HG03432 (cell line): ENCODE data around the gene ABI3BP.

Source experiments
- ATAC-seq: cut with Tn5 transposase; IDR thresholded peaks from one replicate; pipeline ENCODE4 v1.9.1; 2021; ENCODE audit warnings: mild to moderate bottlenecking, moderate library complexity; ENCODE audit not compliant: unreplicated experiment

The ABI3BP gene

GRCh38 chr3:100844063-100844936 is 148.9 kb downstream of the ABI3BP start:
- no peak for ATAC-seq

GRCh38 chr3:100838157-100838556 is 155.1 kb downstream of the ABI3BP start:
- ATAC-seq: no peak

DNA sequence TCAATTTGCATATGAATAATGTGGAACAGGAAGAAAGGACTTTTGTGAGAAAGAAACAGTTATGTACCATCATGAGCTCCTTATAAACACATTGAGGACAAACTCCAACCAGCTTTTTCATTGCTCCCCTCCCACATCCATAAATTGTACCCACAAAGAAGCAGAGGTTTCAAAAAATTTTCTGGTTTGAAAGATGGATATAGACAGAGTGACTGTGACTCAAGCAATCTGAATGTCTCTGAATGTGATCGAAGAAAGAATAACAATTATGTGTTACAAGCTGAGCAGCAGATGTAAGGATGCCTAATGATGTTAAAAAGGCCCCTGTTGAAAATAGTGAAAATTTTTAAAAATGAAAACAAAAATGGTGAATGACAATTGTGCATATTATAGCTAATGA is 156.6 kb downstream of the ABI3BP start:
- ATAC-seq: no peak

- ATAC-seq: no peak
Measured at GRCh38 chr3:100834332-100834731, 158.9 kb downstream of the ABI3BP start.

DNA sequence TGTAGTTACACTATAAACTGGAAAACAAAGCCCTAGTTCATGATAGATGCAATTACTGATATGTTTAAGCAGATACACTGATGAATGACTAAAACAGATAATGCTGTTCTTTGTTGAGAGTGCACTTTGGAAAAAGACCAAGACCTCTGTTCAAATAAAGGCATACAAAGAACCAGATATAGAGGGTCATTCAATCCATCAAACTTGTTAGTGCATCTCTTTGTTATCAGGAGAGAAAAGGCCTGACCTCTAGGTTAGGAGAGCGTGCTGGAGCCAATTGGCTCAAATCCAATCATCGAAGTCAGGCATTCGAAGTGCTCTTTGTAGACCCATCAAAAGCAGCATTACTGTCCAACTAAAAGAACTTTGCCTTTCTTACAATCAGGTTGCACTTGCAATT is 159.7 kb downstream of the ABI3BP start:
- no peak for ATAC-seq

- no peak for ATAC-seq
Measured at GRCh38 chr3:100831629-100832028, 161.6 kb downstream of the ABI3BP start.

- no peak for ATAC-seq
Measured at GRCh38 chr3:100830931-100831330, 162.3 kb downstream of the ABI3BP start.

- ATAC-seq: no peak
Measured at GRCh38 chr3:100825574-100825973, 167.6 kb downstream of the ABI3BP start.

GRCh38 chr3:100815583-100815982 is 177.6 kb downstream of the ABI3BP start:
- no peak for ATAC-seq

- no peak for ATAC-seq
Measured at GRCh38 chr3:100813828-100814227, 179.4 kb downstream of the ABI3BP start.

DNA sequence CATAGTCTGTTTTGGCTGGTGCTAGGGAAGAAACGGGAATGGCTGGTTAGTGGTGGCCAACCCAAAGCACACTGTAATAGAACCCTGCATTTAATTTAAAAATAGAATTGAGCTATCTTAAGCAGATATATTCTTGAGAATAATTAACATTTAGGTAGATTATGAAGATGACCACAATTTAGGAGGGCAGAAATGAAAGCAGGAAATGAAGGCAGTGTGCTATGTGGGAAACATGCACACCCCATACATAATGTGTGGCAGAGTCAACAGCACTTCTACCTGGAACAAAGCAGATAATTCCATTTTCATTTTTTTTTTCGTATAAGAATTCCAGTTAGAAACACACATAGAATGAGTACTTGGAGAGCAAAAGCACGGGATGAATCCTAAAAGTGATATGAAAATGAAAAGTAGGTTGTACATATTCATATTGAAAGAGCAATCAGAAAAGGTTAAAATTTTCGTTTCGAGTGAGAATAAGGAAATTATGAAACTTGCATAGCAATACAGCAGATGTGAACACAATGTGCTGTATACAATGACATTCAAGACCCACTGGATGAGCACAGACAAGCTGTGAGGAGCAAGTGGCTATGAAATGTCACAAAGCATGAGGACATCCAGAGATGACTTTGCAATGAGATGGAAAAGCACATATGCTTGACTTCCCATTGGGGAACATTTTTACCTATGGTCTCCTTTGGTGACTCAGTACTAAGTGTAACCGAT is 181.3 kb downstream of the ABI3BP start:
- peak; percentile 66 for ATAC-seq

- ATAC-seq: no peak
Measured at GRCh38 chr3:100810671-100811070, 182.6 kb downstream of the ABI3BP start.

- no peak for ATAC-seq
Measured at GRCh38 chr3:100804631-100805030, 188.6 kb downstream of the ABI3BP start.

DNA sequence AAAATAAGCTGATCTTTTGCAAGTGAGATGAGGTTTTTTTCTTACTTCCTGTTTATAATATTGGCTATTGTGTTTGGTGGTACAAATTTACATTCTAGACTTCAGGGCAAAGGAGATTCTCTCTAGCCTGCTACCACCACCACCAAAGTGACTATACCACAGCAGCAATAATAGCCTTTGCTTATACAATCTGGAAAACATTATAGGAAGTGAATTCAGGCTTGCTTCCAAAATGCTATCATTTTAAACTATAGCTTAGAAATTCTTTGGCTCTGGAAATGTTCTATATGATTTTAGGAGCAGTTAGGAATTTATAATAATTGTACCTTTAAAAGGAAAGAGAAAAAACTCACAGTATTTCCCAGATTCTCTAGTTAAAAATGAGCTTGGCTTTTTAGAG is 189.5 kb downstream of the ABI3BP start:
- ATAC-seq: no peak

GRCh38 chr3:100802126-100802525 is 191.1 kb downstream of the ABI3BP start:
- ATAC-seq: no peak

- ATAC-seq: no peak
Measured at GRCh38 chr3:100798012-100798411, 195.2 kb downstream of the ABI3BP start.

- peak; percentile 67 for ATAC-seq
Measured at GRCh38 chr3:100796556-100796955, 196.7 kb downstream of the ABI3BP start.

DNA sequence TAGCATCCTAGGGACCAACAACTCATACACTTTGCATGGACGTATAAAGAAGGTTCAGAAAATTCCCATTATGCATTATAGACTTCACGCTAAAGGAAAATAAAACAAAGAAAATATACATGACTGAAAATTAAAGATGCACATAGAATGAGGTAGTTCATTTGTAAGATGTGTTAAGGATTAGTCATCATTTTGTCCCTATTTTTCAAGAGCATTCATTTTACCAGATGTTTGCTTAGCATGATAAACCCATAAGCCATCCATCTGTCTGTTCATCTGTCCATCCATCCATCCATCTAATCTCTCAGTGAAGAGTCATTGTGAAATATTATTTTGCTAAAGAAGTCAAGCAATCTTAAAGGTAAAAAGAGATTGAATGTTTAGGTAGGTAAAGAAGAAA is 203.6 kb downstream of the ABI3BP start:
- ATAC-seq: no peak

DNA sequence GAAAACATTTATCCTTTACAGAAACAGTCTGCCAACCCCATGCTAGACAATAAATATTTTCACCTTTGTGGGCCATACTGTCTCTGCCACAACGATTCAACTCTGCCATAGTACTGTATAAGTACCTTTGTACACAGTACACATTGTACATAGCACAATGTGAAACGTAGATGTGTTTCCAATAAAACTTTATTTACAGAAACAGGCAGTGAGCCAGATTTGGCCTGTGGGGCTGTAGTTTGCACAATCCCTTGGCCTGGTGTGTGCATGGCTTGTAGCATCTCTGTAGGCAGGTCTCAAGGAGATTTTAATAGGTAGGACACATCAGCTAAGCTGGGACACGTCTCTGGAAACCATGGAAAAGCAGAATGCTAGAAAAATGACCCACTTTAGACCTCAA is 209.6 kb downstream of the ABI3BP start:
- no peak for ATAC-seq

DNA sequence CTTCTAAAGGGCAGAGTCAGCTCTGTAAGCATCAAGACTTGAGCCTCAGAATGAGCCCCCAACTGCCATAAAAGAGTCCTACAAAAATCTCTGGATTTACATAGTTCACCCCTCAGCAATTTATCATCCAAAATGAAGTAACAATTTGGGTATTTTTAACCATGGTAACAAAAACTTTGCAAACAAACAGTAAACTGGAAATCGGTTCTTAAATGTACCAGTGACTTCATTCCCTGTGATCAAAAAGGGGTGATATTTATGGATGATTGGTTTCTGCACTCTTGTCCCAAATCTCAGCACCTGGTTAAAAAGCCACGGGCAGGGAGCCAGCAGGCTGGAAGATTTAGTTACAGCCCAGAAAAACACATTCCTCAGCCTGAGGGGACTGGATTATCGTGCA is 210.3 kb downstream of the ABI3BP start:
- ATAC-seq: no peak

DNA sequence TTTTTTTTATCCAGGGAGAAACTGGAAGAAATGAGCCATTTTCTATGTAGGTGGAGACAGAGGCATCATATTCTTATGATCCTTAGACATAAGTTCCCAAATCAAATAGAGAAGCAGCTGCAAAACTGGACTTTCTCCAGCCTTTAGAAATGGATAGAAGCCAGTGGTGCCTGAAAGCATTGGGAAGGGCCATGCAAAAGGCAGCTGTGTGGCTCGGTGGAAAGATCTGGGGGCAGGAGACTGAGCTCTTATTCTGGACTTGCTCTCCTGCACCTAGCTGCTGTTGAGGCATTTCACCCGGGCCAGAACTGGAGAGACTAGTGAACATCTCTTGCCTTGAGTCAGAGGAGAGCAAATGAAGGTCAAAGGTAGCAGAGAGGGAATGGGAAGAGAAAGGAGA is 210.9 kb downstream of the ABI3BP start:
- no peak for ATAC-seq

DNA sequence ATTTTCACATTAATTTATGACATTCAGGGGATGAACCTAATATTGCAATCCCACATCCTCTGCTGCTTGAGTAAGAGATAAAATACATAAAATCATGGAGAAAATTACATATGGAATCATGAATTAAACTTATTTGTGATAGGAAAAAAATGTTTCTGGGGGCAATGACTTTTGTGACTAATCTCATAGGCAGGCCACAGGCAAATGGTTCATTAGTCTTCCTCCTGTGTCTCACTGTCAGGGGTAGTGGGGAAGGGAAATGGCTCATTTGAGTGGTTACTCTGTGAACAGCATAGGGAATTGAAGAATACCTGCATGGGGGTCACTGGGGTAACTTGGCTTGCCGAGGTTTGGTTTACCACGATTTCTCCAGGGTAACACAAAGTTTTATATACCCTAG is 211.9 kb downstream of the ABI3BP start:
- no peak for ATAC-seq
